Heart left ventricle (tissue), 13 donors: ENCODE data around the gene KCNE4.

Source experiments
- POLR2A ChIP-seq, 2 donors: fragments of 450-650 bp; IDR thresholded peaks; one replicate each; pipeline ENCODE4 v1.6.1; 2017; ENCODE audit warnings: antibody characterized with exemption in 2 of 2, mild to moderate bottlenecking in 2 of 2, moderate library complexity in 2 of 2
- TF ChIP-seq, protein P1 (sequence below), 12 donors: fragments of 200-600 bp; sonication (generic) in 4 of 12; IDR thresholded peaks; one replicate each; pipeline versions ENCODE4 v1.5.0 to v1.8.0; 2018 to 2022; ENCODE audit warnings: antibody characterized with exemption in 12 of 12, mild to moderate bottlenecking in 5 of 12
- donor health status: ischemic (EF 13 %, LVEDD 7.1; RV severe dilation, severe dysfunction).
- donor health status: DM: no; HTN: yes; CAD: no.
- donor health status: DM: no; HTN: no; CAD: no.
- donor health status: ischemic (EF 25% LVEDD 6.9; RV normal size, moderate dysfunction).
- donor health status: ischemic (EF 25% LVEDD 5.7; RV mildly dilated, moderate dysfunction).
- donor health status: ischemic (EF 35%, LVEDD 5.7; RV mildly dilated, moderate dysfunction).
- donor health status: nonischemic (EF 11% LVEDD 7.7; RV severe dilation, severe dysfunction).
- donor health status: DM: yes; HTN: yes; CAD: no.
- donor health status: PGD.
- donor health status: ischemic (EF 29% LVEDD 5.4; RV normal size, mild dysfunction).
- donor health status: nonischemic (EF 23%, LVEDD 6.1; RV moderate dilation, normal function).

DNA sequence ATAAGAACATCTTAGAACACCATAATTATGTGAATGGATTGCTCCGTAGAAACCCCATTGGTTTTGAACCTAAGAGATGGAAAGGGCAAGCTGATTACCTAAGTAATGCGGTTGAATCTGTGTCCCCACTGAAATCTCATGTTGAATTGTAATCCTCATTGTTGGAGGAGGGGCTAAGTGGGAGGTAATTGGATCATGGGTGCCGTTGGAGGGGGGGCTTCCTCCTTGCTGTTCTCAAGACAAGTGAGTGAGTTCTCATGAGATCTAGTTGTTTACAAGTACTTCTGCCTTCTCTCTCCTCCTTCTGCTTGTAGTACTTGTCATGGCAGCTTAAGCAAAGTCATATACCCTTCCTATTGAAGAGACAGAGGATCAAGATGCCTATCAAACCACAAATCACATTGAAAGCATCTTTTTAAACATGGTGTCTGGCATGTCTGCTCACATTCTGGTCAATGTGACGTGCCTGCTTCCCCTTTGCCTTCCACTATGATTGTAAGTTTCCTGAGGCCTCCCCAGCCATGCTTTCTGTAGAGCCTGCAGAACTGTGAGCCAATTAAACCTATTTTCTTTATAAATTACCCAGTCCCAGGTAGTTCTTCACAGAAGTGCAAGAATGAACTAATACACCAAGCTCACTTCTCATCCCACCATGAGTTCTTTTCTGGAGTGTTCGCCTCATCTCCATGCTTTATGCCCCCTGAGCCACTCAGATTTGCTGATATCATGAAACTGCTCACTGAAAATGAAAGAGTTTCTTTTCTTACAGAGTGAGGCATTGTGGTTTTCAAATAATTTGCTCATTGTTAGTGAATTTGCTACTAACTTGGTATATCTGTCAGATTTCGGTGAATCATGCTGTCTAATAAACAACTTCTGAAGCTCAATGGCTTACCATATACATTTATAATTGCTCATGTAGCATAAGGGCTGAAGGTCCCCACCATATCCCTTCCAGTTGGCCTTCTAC, 23.6 kb downstream of the KCNE4 start:
- TF ChIP-seq, protein P1, sequence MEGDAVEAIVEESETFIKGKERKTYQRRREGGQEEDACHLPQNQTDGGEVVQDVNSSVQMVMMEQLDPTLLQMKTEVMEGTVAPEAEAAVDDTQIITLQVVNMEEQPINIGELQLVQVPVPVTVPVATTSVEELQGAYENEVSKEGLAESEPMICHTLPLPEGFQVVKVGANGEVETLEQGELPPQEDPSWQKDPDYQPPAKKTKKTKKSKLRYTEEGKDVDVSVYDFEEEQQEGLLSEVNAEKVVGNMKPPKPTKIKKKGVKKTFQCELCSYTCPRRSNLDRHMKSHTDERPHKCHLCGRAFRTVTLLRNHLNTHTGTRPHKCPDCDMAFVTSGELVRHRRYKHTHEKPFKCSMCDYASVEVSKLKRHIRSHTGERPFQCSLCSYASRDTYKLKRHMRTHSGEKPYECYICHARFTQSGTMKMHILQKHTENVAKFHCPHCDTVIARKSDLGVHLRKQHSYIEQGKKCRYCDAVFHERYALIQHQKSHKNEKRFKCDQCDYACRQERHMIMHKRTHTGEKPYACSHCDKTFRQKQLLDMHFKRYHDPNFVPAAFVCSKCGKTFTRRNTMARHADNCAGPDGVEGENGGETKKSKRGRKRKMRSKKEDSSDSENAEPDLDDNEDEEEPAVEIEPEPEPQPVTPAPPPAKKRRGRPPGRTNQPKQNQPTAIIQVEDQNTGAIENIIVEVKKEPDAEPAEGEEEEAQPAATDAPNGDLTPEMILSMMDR (IDR thresholded peaks at IDR 0.05): no peak
- TF ChIP-seq POLR2A (IDR thresholded peaks at IDR 0.05): no peak
